ENCODE measurements around the gene METTL26.

- no peak for TF ChIP-seq SMC3 (IDR thresholded peaks at IDR 0.05; ENCODE audit: low read depth, low read length)
- no peak for TF ChIP-seq CTCF (conservative IDR thresholded peaks at IDR 0.05; ENCODE audit: low read depth, low read length)
- no peak for TF ChIP-seq MAFK (IDR thresholded peaks at IDR 0.05; ENCODE audit: low read depth, low read length)
- no peak for TF ChIP-seq CEBPB (IDR thresholded peaks at IDR 0.05; ENCODE audit: low read depth, low read length)
- TF ChIP-seq POLR2A (IDR thresholded peaks at IDR 0.05; ENCODE audit: low read depth, low read length): no peak
- no peak for TF ChIP-seq RAD21 (IDR thresholded peaks at IDR 0.05; ENCODE audit: low read length)
- no peak for TF ChIP-seq USF2 (IDR thresholded peaks at IDR 0.05; ENCODE audit: low read depth, low read length)
- no peak for TF ChIP-seq MXI1 (IDR thresholded peaks at IDR 0.05; ENCODE audit: borderline replicate concordance, low read depth, low read length)
- no peak for TF ChIP-seq CHD1 (IDR thresholded peaks at IDR 0.05; ENCODE audit: low read depth, low read length)
- no peak for TF ChIP-seq MAZ (IDR thresholded peaks at IDR 0.05; ENCODE audit: borderline replicate concordance, low read depth, low read length)
- TF ChIP-seq ELK1 (IDR thresholded peaks at IDR 0.05; ENCODE audit: borderline replicate concordance, low read depth, low read length): no peak
Observed at GRCh38 chr16:684961-685696, 49.0 kb upstream of the METTL26 start.

Measured in IMR-90 (cell line).